ENCODE measurements around the gene ASCL2. TPM values are rescaled to one million over a fixed set of nuclear protein-coding genes. Genes with fewer than 3 reads are reported as not detected.

Gene ASCL2
- total RNA-seq, 1 experiment from 2014 or later, result not detected

DNA sequence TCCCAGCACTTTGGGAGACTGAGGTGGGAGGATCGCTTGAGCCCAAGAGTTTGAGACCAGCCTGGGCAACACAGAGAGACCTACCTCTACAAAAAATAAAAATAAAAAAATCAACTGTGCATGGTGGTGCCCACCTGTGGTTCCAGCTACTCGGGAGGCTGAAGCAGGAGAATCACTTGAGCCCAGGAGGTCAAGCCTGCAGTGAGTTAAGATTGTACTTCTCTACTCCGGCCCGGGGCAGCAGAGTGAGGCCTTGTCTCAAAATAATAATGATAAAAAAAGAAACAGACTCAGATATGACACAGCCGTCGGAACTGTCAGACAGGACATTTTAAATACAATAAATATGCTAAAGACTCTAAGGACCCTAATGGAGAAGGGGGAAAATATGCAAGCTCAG lies 18.4 kb downstream of the ASCL2 start:
- H3K4me1 ChIP-seq (ENCODE audit: low read length), result no peaks in the 10 kb centered on the region
- no peaks in the 10 kb centered on the region for H4K20me1 ChIP-seq (ENCODE audit: insufficient read depth, low read depth, low read length)
- H3K36me3 ChIP-seq (ENCODE audit: insufficient read depth, low read length), result no peaks in the 10 kb centered on the region
- no peak overlapping the region for H3K27ac ChIP-seq (ENCODE audit: low read length)
- no peak overlapping the region for H3K4me2 ChIP-seq (ENCODE audit: low read depth, low read length, poor library complexity, severe bottlenecking)
- no peak overlapping the region for H2AFZ ChIP-seq (ENCODE audit: low read length)
- H3K9me3 ChIP-seq (ENCODE audit: low read length), result no peaks in the 10 kb centered on the region
- DNase-seq, result no peak
- H3K9me2 ChIP-seq (replicated peaks; ENCODE audit: insufficient read depth, low read length), result no peaks in the 10 kb centered on the region
- no peaks in the 10 kb centered on the region for H3K79me2 ChIP-seq (ENCODE audit: low read length)
- no peaks in the 10 kb centered on the region for H3K27me3 ChIP-seq (ENCODE audit: low read length)
- H3K4me3 ChIP-seq (ENCODE audit: low read length), result no peak overlapping the region
- H3K9ac ChIP-seq (ENCODE audit: low read length), result no peak overlapping the region

DNA sequence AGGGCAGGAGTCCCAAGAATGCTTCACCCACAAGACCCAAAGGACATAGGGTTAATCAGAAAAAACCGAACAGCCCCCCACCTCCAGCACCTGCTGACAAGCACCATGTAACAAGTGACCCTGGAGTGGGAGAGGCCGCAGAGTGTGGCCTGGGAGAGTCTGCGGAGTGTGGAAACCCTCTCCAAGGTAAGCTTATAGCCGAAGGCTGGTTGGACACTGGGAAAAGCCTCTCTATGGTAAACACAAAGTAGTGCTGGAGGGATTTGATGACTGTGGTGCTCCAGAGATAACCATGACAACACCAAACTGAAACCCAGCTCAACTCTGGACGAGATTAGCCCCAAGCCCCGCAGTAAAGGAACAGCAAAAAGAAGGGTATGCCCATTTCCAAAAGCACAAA lies 19.2 kb downstream of the ASCL2 start:
- Histone ChIP-seq H2AFZ (ENCODE audit: low read length) (no peak overlapping the region), H4K20me1 (ENCODE audit: insufficient read depth, low read depth, low read length) (no peaks in the 10 kb centered on the region), H3K4me2 (ENCODE audit: low read depth, low read length, poor library complexity, severe bottlenecking) (no peak overlapping the region), H3K27ac (ENCODE audit: low read length) (no peak overlapping the region), H3K36me3 (ENCODE audit: insufficient read depth, low read length) (no peaks in the 10 kb centered on the region), H3K9ac (ENCODE audit: low read length) (no peak overlapping the region), H3K27me3 (ENCODE audit: low read length) (no peaks in the 10 kb centered on the region), H3K79me2 (ENCODE audit: low read length) (no peaks in the 10 kb centered on the region), H3K4me1 (ENCODE audit: low read length) (no peaks in the 10 kb centered on the region), H3K4me3 (ENCODE audit: low read length) (no peak overlapping the region), H3K9me2 (replicated peaks; ENCODE audit: insufficient read depth, low read length) (no peaks in the 10 kb centered on the region), H3K9me3 (ENCODE audit: low read length) (no peaks in the 10 kb centered on the region)
- DNase-seq, result no peak

- H3K4me1 ChIP-seq (ENCODE audit: low read length), result no peaks in the 10 kb centered on the region
- H3K9me2 ChIP-seq (replicated peaks; ENCODE audit: insufficient read depth, low read length), result no peaks in the 10 kb centered on the region
- no peaks in the 10 kb centered on the region for H3K27me3 ChIP-seq (ENCODE audit: low read length)
- no peaks in the 10 kb centered on the region for H3K36me3 ChIP-seq (ENCODE audit: insufficient read depth, low read length)
- H3K79me2 ChIP-seq (ENCODE audit: low read length), result no peaks in the 10 kb centered on the region
- H4K20me1 ChIP-seq (ENCODE audit: insufficient read depth, low read depth, low read length), result no peaks in the 10 kb centered on the region
- H2AFZ ChIP-seq (ENCODE audit: low read length), result no peak overlapping the region
- no peaks in the 10 kb centered on the region for H3K9me3 ChIP-seq (ENCODE audit: low read length)
- H3K4me3 ChIP-seq (ENCODE audit: low read length), result no peak overlapping the region
- no peak overlapping the region for H3K9ac ChIP-seq (ENCODE audit: low read length)
- no peak overlapping the region for H3K4me2 ChIP-seq (ENCODE audit: low read depth, low read length, poor library complexity, severe bottlenecking)
- no peak for DNase-seq
- no peak overlapping the region for H3K27ac ChIP-seq (ENCODE audit: low read length)
Observed at GRCh38 chr11:2250485-2250884, 19.9 kb downstream of the ASCL2 start.

DNA sequence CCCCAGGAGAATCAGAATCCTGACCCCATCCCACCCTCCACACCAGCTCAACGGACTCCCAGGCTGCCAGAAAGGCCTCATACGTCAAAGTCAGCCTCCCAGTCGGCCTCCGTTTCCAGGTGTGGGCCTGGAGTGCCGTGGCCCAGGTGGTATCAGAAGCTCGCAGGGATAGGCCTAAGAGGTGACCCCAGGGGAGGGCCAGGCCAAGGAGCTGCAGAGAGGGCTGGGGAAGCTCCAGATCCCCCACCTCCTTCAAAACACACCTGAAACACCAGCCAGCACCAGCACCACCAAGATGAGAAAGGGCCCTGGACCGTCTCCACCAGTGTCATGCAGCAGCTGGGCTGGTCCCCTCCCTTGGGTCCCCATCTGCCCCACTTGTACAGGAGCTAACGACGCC lies 20.3 kb downstream of the ASCL2 start:
- no peaks in the 10 kb centered on the region for H3K27me3 ChIP-seq (ENCODE audit: low read length)
- H2AFZ ChIP-seq (ENCODE audit: low read length), result no peak overlapping the region
- no peaks in the 10 kb centered on the region for H3K79me2 ChIP-seq (ENCODE audit: low read length)
- H3K4me2 ChIP-seq (ENCODE audit: low read depth, low read length, poor library complexity, severe bottlenecking), result no peak overlapping the region
- H3K27ac ChIP-seq (ENCODE audit: low read length), result no peak overlapping the region
- no peaks in the 10 kb centered on the region for H4K20me1 ChIP-seq (ENCODE audit: insufficient read depth, low read depth, low read length)
- no peak overlapping the region for H3K9ac ChIP-seq (ENCODE audit: low read length)
- H3K36me3 ChIP-seq (ENCODE audit: insufficient read depth, low read length), result no peaks in the 10 kb centered on the region
- DNase-seq, result no peak
- no peaks in the 10 kb centered on the region for H3K9me3 ChIP-seq (ENCODE audit: low read length)
- no peak overlapping the region for H3K4me3 ChIP-seq (ENCODE audit: low read length)
- H3K4me1 ChIP-seq (ENCODE audit: low read length), result no peaks in the 10 kb centered on the region
- no peaks in the 10 kb centered on the region for H3K9me2 ChIP-seq (replicated peaks; ENCODE audit: insufficient read depth, low read length)

DNA sequence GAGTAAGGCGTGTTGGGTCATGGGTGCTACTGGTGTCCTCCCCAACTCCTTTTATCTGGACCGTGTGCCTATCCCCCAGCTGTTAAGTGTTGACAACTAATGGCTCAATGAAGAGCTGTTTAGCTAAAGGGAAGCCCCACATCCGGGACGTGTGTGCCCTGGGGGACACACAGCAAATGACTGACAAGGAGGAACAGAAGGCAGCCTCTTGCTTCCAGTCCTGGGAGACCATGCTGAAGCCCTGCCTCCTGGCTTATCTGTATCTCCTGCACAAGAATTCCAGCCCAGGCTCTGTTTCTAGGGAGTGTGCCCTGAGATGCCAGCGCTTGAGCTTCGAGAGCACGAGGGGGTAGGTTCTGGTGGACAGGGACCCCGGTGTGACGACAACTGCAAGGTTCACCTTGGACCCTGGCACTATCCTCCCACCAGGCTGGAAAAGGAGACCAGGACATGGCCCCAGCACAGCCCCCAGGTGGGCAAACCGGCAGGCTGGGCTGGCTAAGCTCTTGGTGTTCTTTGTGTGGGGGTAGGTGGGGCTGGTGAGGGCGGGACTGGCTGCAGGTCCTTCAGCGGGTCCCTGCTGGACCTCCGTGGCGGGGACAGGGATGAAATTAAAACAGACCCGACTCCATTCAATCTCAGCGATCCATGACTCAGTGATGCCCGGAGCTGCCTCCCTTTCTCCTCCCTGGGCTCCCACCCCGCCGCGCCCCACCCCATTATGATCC lies 21.0 kb downstream of the ASCL2 start:
- Histone ChIP-seq H2AFZ (ENCODE audit: low read length) (no peak overlapping the region), H4K20me1 (ENCODE audit: insufficient read depth, low read depth, low read length) (no peaks in the 10 kb centered on the region), H3K9me2 (replicated peaks; ENCODE audit: insufficient read depth, low read length) (no peaks in the 10 kb centered on the region), H3K4me1 (ENCODE audit: low read length) (no peaks in the 10 kb centered on the region), H3K27ac (ENCODE audit: low read length) (no peak overlapping the region), H3K36me3 (ENCODE audit: insufficient read depth, low read length) (no peaks in the 10 kb centered on the region), H3K4me3 (ENCODE audit: low read length) (no peak overlapping the region), H3K4me2 (ENCODE audit: low read depth, low read length, poor library complexity, severe bottlenecking) (no peak overlapping the region), H3K27me3 (ENCODE audit: low read length) (no peaks in the 10 kb centered on the region), H3K9ac (ENCODE audit: low read length) (no peak overlapping the region), H3K79me2 (ENCODE audit: low read length) (no peaks in the 10 kb centered on the region), H3K9me3 (ENCODE audit: low read length) (no peaks in the 10 kb centered on the region)
- no peak for DNase-seq

DNA sequence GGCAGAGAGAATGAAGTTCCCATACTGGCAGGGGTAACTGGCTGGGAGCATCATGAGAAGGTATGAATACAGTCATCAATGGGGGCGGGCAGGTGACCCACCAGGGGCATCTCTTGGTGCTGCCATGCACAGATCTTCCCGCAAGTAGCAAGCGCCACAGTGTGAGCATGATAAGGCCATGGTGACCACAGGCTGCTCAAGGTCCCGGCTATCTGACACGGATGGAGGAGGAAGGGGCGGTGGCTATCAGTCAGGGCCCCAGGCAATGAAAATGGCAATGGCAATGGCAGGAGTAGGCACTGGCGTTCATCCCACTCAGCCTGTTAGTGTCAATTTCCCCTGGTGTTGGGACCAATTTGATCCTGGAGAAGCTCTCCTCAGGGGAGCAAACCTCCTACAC lies 21.6 kb downstream of the ASCL2 start:
- Histone ChIP-seq H3K79me2 (ENCODE audit: low read length) (no peaks in the 10 kb centered on the region), H3K4me3 (ENCODE audit: low read length) (no peak overlapping the region), H3K9ac (ENCODE audit: low read length) (no peak overlapping the region), H3K27me3 (ENCODE audit: low read length) (no peaks in the 10 kb centered on the region), H3K27ac (ENCODE audit: low read length) (no peak overlapping the region), H3K9me2 (replicated peaks; ENCODE audit: insufficient read depth, low read length) (no peaks in the 10 kb centered on the region), H3K4me1 (ENCODE audit: low read length) (no peaks in the 10 kb centered on the region), H3K4me2 (ENCODE audit: low read depth, low read length, poor library complexity, severe bottlenecking) (no peak overlapping the region), H2AFZ (ENCODE audit: low read length) (no peak overlapping the region), H4K20me1 (ENCODE audit: insufficient read depth, low read depth, low read length) (no peaks in the 10 kb centered on the region), H3K9me3 (ENCODE audit: low read length) (no peaks in the 10 kb centered on the region), H3K36me3 (ENCODE audit: insufficient read depth, low read length) (no peaks in the 10 kb centered on the region)
- no peak for DNase-seq

- Histone ChIP-seq H3K4me1 (ENCODE audit: low read length) (no peaks in the 10 kb centered on the region), H3K9ac (ENCODE audit: low read length) (no peak overlapping the region), H3K36me3 (ENCODE audit: insufficient read depth, low read length) (no peaks in the 10 kb centered on the region), H2AFZ (ENCODE audit: low read length) (no peak overlapping the region), H3K4me3 (ENCODE audit: low read length) (no peak overlapping the region), H4K20me1 (ENCODE audit: insufficient read depth, low read depth, low read length) (no peaks in the 10 kb centered on the region), H3K27ac (ENCODE audit: low read length) (no peak overlapping the region), H3K4me2 (ENCODE audit: low read depth, low read length, poor library complexity, severe bottlenecking) (no peak overlapping the region), H3K9me3 (ENCODE audit: low read length) (no peaks in the 10 kb centered on the region), H3K27me3 (ENCODE audit: low read length) (no peaks in the 10 kb centered on the region), H3K79me2 (ENCODE audit: low read length) (no peaks in the 10 kb centered on the region), H3K9me2 (replicated peaks; ENCODE audit: insufficient read depth, low read length) (no peaks in the 10 kb centered on the region)
- DNase-seq, result no peak
Observed at GRCh38 chr11:2248242-2248641, 22.1 kb downstream of the ASCL2 start.

DNA sequence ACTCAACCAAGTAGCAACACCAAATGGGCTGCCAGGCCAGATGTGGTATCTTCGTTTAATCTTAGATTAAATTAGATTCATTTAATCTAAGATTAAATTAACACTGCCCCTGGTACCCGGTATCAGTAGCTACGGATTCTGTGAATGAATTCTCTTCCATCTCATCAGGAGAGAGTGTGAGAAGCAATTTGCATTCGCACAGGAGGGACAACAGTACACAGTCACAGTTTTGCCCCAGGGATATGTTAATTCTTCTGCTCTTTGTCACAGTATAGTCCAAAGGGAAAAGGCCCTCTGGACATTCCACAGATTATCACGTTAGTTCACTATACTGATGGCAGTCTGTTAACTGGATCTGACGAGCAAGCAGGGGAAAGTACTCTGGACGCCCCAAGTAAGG lies 22.9 kb downstream of the ASCL2 start:
- H3K9me3 ChIP-seq (ENCODE audit: low read length), result no peaks in the 10 kb centered on the region
- no peak for DNase-seq
- H3K4me2 ChIP-seq (ENCODE audit: low read depth, low read length, poor library complexity, severe bottlenecking), result no peak overlapping the region
- no peak overlapping the region for H3K9ac ChIP-seq (ENCODE audit: low read length)
- H4K20me1 ChIP-seq (ENCODE audit: insufficient read depth, low read depth, low read length), result no peaks in the 10 kb centered on the region
- no peaks in the 10 kb centered on the region for H3K36me3 ChIP-seq (ENCODE audit: insufficient read depth, low read length)
- no peaks in the 10 kb centered on the region for H3K9me2 ChIP-seq (replicated peaks; ENCODE audit: insufficient read depth, low read length)
- no peaks in the 10 kb centered on the region for H3K4me1 ChIP-seq (ENCODE audit: low read length)
- H3K79me2 ChIP-seq (ENCODE audit: low read length), result no peaks in the 10 kb centered on the region
- no peak overlapping the region for H2AFZ ChIP-seq (ENCODE audit: low read length)
- H3K4me3 ChIP-seq (ENCODE audit: low read length), result no peak overlapping the region
- no peaks in the 10 kb centered on the region for H3K27me3 ChIP-seq (ENCODE audit: low read length)
- no peak overlapping the region for H3K27ac ChIP-seq (ENCODE audit: low read length)

All from Karpas-422 (cell line).